Vagina (tissue), 2 donors: ENCODE results near the gene POLR2C.

Experiments
- POLR2A ChIP-seq, 2 donors: fragments of 450-650 bp; IDR thresholded peaks; one replicate each; pipeline ENCODE4 v1.6.1; 2017; ENCODE audit warnings: antibody characterized with exemption in 2 of 2, mild to moderate bottlenecking in 2 of 2, moderate library complexity in 2 of 2
- POLR2AphosphoS5 ChIP-seq, 2 donors: sonication (generic); formaldehyde crosslinking; IDR thresholded peaks; one replicate each; pipeline ENCODE4 v1.9.0; 2017; ENCODE audit warnings: antibody characterized with exemption in 2 of 2, mild to moderate bottlenecking in 2 of 2, low read depth in 1 of 2; ENCODE audit not compliant: insufficient read depth in 1 of 2

GRCh38 chr16:57505169-57505568 lies 42.7 kb downstream of the POLR2C start:
- no peak for TF ChIP-seq POLR2A (IDR thresholded peaks at IDR 0.05)
- TF ChIP-seq POLR2AphosphoS5 (IDR thresholded peaks at IDR 0.05; ENCODE audit: insufficient read depth in 1 of 2, low read depth in 1 of 2): no peak
